Bronchial epithelial cell (primary cell): ENCODE measurements around the gene ZSWIM6. TPM values are rescaled to one million over a fixed set of nuclear protein-coding genes. Genes with fewer than 3 reads are reported as not detected.

ENCODE experiments used
- DNase-seq: peaks from one replicate; pipeline ENCODE4 v3.0.0-alpha.2; 2010; ENCODE audit warnings: low read depth
- FAIRE-seq: peaks from 2 replicates; lab custom pipeline; 2011; peaks lifted over from hg19 to GRCh38; lab: Jason Lieb, UNC
- H3K27me3 ChIP-seq: 2 replicates; pipeline ENCODE4 v1.5.1; 2011; ENCODE audit warnings: low read length; ENCODE audit not compliant: control insufficient read depth, insufficient read depth
- H3K36me3 ChIP-seq: 2 replicates; pipeline ENCODE4 v1.5.1; 2011; ENCODE audit warnings: low read length; ENCODE audit not compliant: control insufficient read depth, insufficient read depth
- H3K4me3 ChIP-seq: 2 replicates; pipeline ENCODE4 v1.5.1; 2011; ENCODE audit warnings: mild to moderate bottlenecking, low read depth, low read length, control low read depth
- CTCF ChIP-seq: IDR thresholded peaks from 2 replicates; pipeline ENCODE4 v1.5.1; 2011; ENCODE audit warnings: mild to moderate bottlenecking, moderate library complexity, low read length, control low read depth, inconsistent platforms; ENCODE audit not compliant: insufficient read depth, severe bottlenecking
- total RNA-seq: library from RNA; depleted of rRNA; stranded (reverse); fragments of >200 nt; gene quantifications from 2 replicates; pipeline ENCODE4 v1.2.1, GENCODE V29; 2014

The ZSWIM6 gene
- total RNA-seq, 1 donor from 2014 or later: 5.8 TPM

GRCh38 chr5:61477788-61478187, 145.7 kb downstream of the ZSWIM6 start:
- Histone ChIP-seq H3K4me3 (no peak overlapping the region), H3K36me3 (no peaks in the 10 kb centered on the region), H3K27me3 (no peaks in the 10 kb centered on the region)
- FAIRE-seq (no peak), DNase-seq (no peak)
- no peak for TF ChIP-seq CTCF

- no peak for FAIRE-seq
- Histone ChIP-seq H3K36me3 (no peaks in the 10 kb centered on the region), H3K27me3 (no peaks in the 10 kb centered on the region), H3K4me3 (no peak overlapping the region)
- no peak for TF ChIP-seq CTCF
- DNase-seq: no peak
These were observed 148.0 kb downstream of the ZSWIM6 start for GRCh38 chr5:61479850-61480614.

GRCh38 chr5:61482980-61483379, 150.9 kb downstream of the ZSWIM6 start:
- TF ChIP-seq CTCF: no peak
- no peaks in the 10 kb centered on the region for H3K27me3 ChIP-seq
- FAIRE-seq: no peak
- no peaks in the 10 kb centered on the region for H3K36me3 ChIP-seq
- H3K4me3 ChIP-seq: no peak overlapping the region
- DNase-seq: no peak

GRCh38 chr5:61486476-61486875, 154.4 kb downstream of the ZSWIM6 start:
- H3K27me3 ChIP-seq: no peaks in the 10 kb centered on the region
- DNase-seq (no peak), FAIRE-seq (no peak)
- TF ChIP-seq CTCF: no peak
- H3K36me3 ChIP-seq: no peaks in the 10 kb centered on the region
- no peak overlapping the region for H3K4me3 ChIP-seq

- Histone ChIP-seq H3K27me3 (no peaks in the 10 kb centered on the region), H3K4me3 (no peak overlapping the region), H3K36me3 (no peaks in the 10 kb centered on the region)
- DNase-seq: no peak
- no peak for TF ChIP-seq CTCF
- FAIRE-seq: no peak
These were observed 157.5 kb downstream of the ZSWIM6 start for GRCh38 chr5:61489574-61489973.

GRCh38 chr5:61491861-61492260, 159.8 kb downstream of the ZSWIM6 start:
- Histone ChIP-seq H3K36me3 (no peaks in the 10 kb centered on the region), H3K4me3 (no peak overlapping the region), H3K27me3 (no peaks in the 10 kb centered on the region)
- FAIRE-seq (no peak), DNase-seq (no peak)
- TF ChIP-seq CTCF: no peak
